Common myeloid progenitor, CD34-positive (primary cell): ENCODE results near the gene ADGRD2. TPM values are rescaled to one million over a fixed set of nuclear protein-coding genes. Genes with fewer than 3 reads are reported as not detected.

Source experiments
- CTCF ChIA-PET: fragments of 350-600 bp; sonication (Branson Sonifier 250); formaldehyde crosslinking; loops from one replicate; lab custom pipeline; 2021; ENCODE audit warnings: antibody characterized with exemption; lab: Charles Lee
- POLR2A ChIA-PET: fragments of 350-600 bp; sonication (Branson Sonifier 250); formaldehyde crosslinking; loops from one replicate; lab custom pipeline; 2021; ENCODE audit warnings: antibody characterized with exemption; lab: Charles Lee
- DNase-seq, 3 donors: peaks; one replicate each; pipeline versions ENCODE4 v3.0.0 to v3.0.0-alpha.2; 2013
- H3K27ac ChIP-seq, 2 experiments: 1 replicate in 1 of 2; 2 replicates in 1 of 2; pipeline ENCODE4 v1.7.0; 2013; ENCODE audit warnings: inconsistent platforms in 2 of 2, low read length in 2 of 2, mild to moderate bottlenecking in 2 of 2, low read depth in 1 of 2, moderate library complexity in 1 of 2; ENCODE audit not compliant: severe bottlenecking in 2 of 2, insufficient read depth in 1 of 2, poor library complexity in 1 of 2
- H3K27me3 ChIP-seq, 5 experiments: replicated peaks in 2 of 5; 1 replicate in 3 of 5; 2 replicates in 2 of 5; pipeline versions ENCODE4 v1.6.1 to v1.7.0; 2013; ENCODE audit warnings: low read length in 4 of 5, mild to moderate bottlenecking in 2 of 5, moderate library complexity in 2 of 5, inconsistent platforms in 1 of 5; ENCODE audit not compliant: insufficient read depth in 5 of 5, control insufficient read depth in 4 of 5
- H3K36me3 ChIP-seq, 4 experiments: 1 replicate in 2 of 4; 2 replicates in 2 of 4; pipeline versions ENCODE4 v1.6.1 to v1.7.0; 2013; ENCODE audit warnings: low read length in 3 of 4, control low read depth in 1 of 4, mild to moderate bottlenecking in 1 of 4; ENCODE audit not compliant: control insufficient read depth in 4 of 4, insufficient read depth in 4 of 4
- H3K4me1 ChIP-seq, 4 experiments: 1 replicate in 3 of 4; 2 replicates in 1 of 4; pipeline versions ENCODE4 v1.6.1 to v1.7.1; 2013; ENCODE audit warnings: low read length in 3 of 4, mild to moderate bottlenecking in 3 of 4, control low read depth in 1 of 4, inconsistent platforms in 1 of 4, moderate library complexity in 1 of 4; ENCODE audit not compliant: control insufficient read depth in 4 of 4, insufficient read depth in 4 of 4; ENCODE audit errors: control extremely low read depth in 1 of 4
- H3K4me3 ChIP-seq, 7 experiments: 1 replicate in 4 of 7; 2 replicates in 3 of 7; pipeline versions ENCODE4 v1.5.1 to v1.7.0; 2013; ENCODE audit warnings: mild to moderate bottlenecking in 7 of 7, low read length in 6 of 7, moderate library complexity in 6 of 7, inconsistent platforms in 2 of 7, low read depth in 2 of 7, control low read depth in 1 of 7; ENCODE audit not compliant: insufficient read depth in 4 of 7, control insufficient read depth in 1 of 7; ENCODE audit errors: extremely low read depth in 1 of 7
- H3K9me3 ChIP-seq, 5 experiments: 1 replicate in 4 of 5; 2 replicates in 1 of 5; pipeline versions ENCODE4 v1.6.1 to v1.7.1; 2013; ENCODE audit warnings: low read length in 4 of 5, mild to moderate bottlenecking in 2 of 5, inconsistent platforms in 1 of 5, low read depth in 1 of 5, moderate library complexity in 1 of 5; ENCODE audit not compliant: control insufficient read depth in 4 of 5, insufficient read depth in 2 of 5; ENCODE audit errors: control extremely low read depth in 1 of 5
- WGBS: methylation state at CpG from one replicate; pipeline ENCODE4 v1.1.5; 2013; ENCODE audit not compliant: insufficient coverage; 5-methylcytosine and 5-hydroxymethylcytosine counted together
- polyA plus RNA-seq: library from polyadenylated mRNA; unstranded; fragments of 120-200 nt; gene quantifications from one replicate; pipeline ENCODE4 v1.2.1, GENCODE V29; 2013

ADGRD2 gene
- polyA plus RNA-seq: not detected

GRCh38 chr9:124450241-124450924 is at the start of gene ADGRD2:
TSS of gene ADGRD2 (plus strand) at chr9:124450451. CDS start at chr9:124451667, 1,216 bp downstream.
- 6% methylated on average over 30 of the region's 41 CpGs for WGBS
- CTCF ChIA-PET: interaction anchor here (1.3 to 8.8 kb wide), 2 partner anchors 11 to 32 kb away, joined by 7 to 51 read pairs; partner anchors contain the start of gene PSMB7
- peak; percentile 38 to 76 (median 64) for DNase-seq
- POLR2A ChIA-PET: no interaction called here
- H3K9me3 ChIP-seq: peaks cover 0 to 4% (median 2%) of the 10 kb centered on the region in 5 experiments
- H3K36me3 ChIP-seq: no peaks in the 10 kb centered on the region
- peaks cover 0 to 49% (median 19%) of the 10 kb centered on the region in 5 experiments for H3K27me3 ChIP-seq
- H3K4me1 ChIP-seq: peaks cover 0 to 20% (median 10%) of the 10 kb centered on the region in 4 experiments
- no peak within 1 kb of the TSS for H3K27ac ChIP-seq
- H3K4me3 ChIP-seq: peak within 1 kb of the TSS in 5 of 7 experiments; percentile 8 to 56 (median 37)

- CTCF ChIA-PET: interaction anchor here (0.8 to 1.0 kb wide), 2 partner anchors 9 to 16 kb away, joined by 3 to 4 read pairs; no protein-coding TSS in a partner anchor
- 82% methylated on average over 3 of the region's 4 CpGs for WGBS
These were observed 47.0 kb upstream of the ADGRD2 start for GRCh38 chr9:124403246-124403645.

GRCh38 chr9:124409410-124409809 is 40.8 kb upstream of the ADGRD2 start:
- DNase-seq: no peak
- 100% methylated on average over 2 of the region's 3 CpGs for WGBS
- Histone ChIP-seq H3K9me3 (no peaks in the 10 kb centered on the region), H3K27ac (no peak overlapping the region), H3K27me3 (no peaks in the 10 kb centered on the region), H3K4me3 (no peak overlapping the region), H3K36me3 (peaks cover 17 to 76% (median 60%) of the 10 kb centered on the region in 4 experiments), H3K4me1 (peaks cover 3 to 6% (median 4%) of the 10 kb centered on the region in 4 experiments)
- CTCF ChIA-PET: interaction anchor here (1.5 to 4.6 kb wide), 3 partner anchors 12 to 32 kb away, joined by 3 to 15 read pairs (median 4); no protein-coding TSS in a partner anchor
- POLR2A ChIA-PET: no interaction called here

More at GRCh38 chr9:124403246-124403645, 47.0 kb upstream of the ADGRD2 start:
- peaks cover 18 to 70% (median 53%) of the 10 kb centered on the region in 4 experiments for H3K36me3 ChIP-seq
- no peak overlapping the region for H3K27ac ChIP-seq
- POLR2A ChIA-PET: no interaction called here
- no peak for DNase-seq
- no peaks in the 10 kb centered on the region for H3K9me3 ChIP-seq
- H3K4me1 ChIP-seq: peaks cover 0 to 12% (median 9%) of the 10 kb centered on the region in 4 experiments
- H3K27me3 ChIP-seq: no peaks in the 10 kb centered on the region
- H3K4me3 ChIP-seq: no peak overlapping the region

- POLR2A ChIA-PET: no interaction called here
- no peaks in the 10 kb centered on the region for H3K9me3 ChIP-seq
- no peak overlapping the region for H3K27ac ChIP-seq
- H3K27me3 ChIP-seq: no peaks in the 10 kb centered on the region
- peaks cover 12 to 69% (median 54%) of the 10 kb centered on the region in 4 experiments for H3K36me3 ChIP-seq
- WGBS: 88% methylated on average over 1 of the region's 3 CpGs
- peaks cover 6 to 11% (median 9%) of the 10 kb centered on the region in 4 experiments for H3K4me1 ChIP-seq
- DNase-seq: peak in 2 of 3 donors; percentile 8 to 26
- no peak overlapping the region for H3K4me3 ChIP-seq
- CTCF ChIA-PET: interaction anchor here (0.6 to 4.6 kb wide), 9 partner anchors 10 to 135 kb away, joined by 3 to 15 read pairs (median 3); no protein-coding TSS in a partner anchor
These were observed 39.8 kb upstream of the ADGRD2 start for GRCh38 chr9:124410321-124410913.

- CTCF ChIA-PET: interaction anchor here (0.6 to 4.6 kb wide), 8 partner anchors 8 to 127 kb away, joined by 3 to 15 read pairs (median 3); no protein-coding TSS in a partner anchor
- POLR2A ChIA-PET: no interaction called here
These were observed 38.6 kb upstream of the ADGRD2 start for GRCh38 chr9:124411514-124412227.

GRCh38 chr9:124412228-124412575 is 38.0 kb upstream of the ADGRD2 start:
- ChIA-PET POLR2A (no interaction called here), CTCF (interaction anchor here (1.0 to 4.6 kb wide), 6 partner anchors 9 to 127 kb away, joined by 3 to 15 read pairs (median 3); no protein-coding TSS in a partner anchor)
- H3K4me1 ChIP-seq: peaks cover 6 to 11% (median 9%) of the 10 kb centered on the region in 4 experiments
- 92% methylated on average over 2 of the region's 3 CpGs for WGBS
- H3K9me3 ChIP-seq: no peaks in the 10 kb centered on the region
- no peak overlapping the region for H3K4me3 ChIP-seq
- H3K36me3 ChIP-seq: peaks cover 12 to 56% (median 44%) of the 10 kb centered on the region in 4 experiments
- DNase-seq: no peak
- H3K27ac ChIP-seq: no peak overlapping the region
- no peaks in the 10 kb centered on the region for H3K27me3 ChIP-seq

More at GRCh38 chr9:124411514-124412227, 38.6 kb upstream of the ADGRD2 start:
- Histone ChIP-seq H3K9me3 (no peaks in the 10 kb centered on the region), H3K27me3 (no peaks in the 10 kb centered on the region), H3K4me3 (no peak overlapping the region), H3K36me3 (peaks cover 12 to 61% (median 49%) of the 10 kb centered on the region in 4 experiments), H3K27ac (no peak overlapping the region), H3K4me1 (peaks cover 6 to 11% (median 9%) of the 10 kb centered on the region in 4 experiments)
- DNase-seq: no peak
- 100% methylated on average over 1 of the region's 5 CpGs for WGBS
